Testis (tissue), 2 donors: ENCODE data around the gene SEC24D.

Experiments
- POLR2A ChIP-seq: fragments of 450-650 bp; IDR thresholded peaks from one replicate; pipeline ENCODE4 v1.6.1; 2017; ENCODE audit warnings: antibody characterized with exemption, mild to moderate bottlenecking, moderate library complexity
- TF ChIP-seq, protein P1 (sequence below), 3 experiments: fragments of 450-650 bp in 2 of 3; fragments of 200-600 bp in 1 of 3; sonication (generic) in 1 of 3; IDR thresholded peaks; one replicate each; pipeline ENCODE4 v1.5.1; 2016 to 2019; ENCODE audit warnings: antibody characterized with exemption in 3 of 3, mild to moderate bottlenecking in 2 of 3, moderate library complexity in 1 of 3

GRCh38 chr4:118682928-118683327 is 153.0 kb downstream of the SEC24D start:
- TF ChIP-seq, protein P1, sequence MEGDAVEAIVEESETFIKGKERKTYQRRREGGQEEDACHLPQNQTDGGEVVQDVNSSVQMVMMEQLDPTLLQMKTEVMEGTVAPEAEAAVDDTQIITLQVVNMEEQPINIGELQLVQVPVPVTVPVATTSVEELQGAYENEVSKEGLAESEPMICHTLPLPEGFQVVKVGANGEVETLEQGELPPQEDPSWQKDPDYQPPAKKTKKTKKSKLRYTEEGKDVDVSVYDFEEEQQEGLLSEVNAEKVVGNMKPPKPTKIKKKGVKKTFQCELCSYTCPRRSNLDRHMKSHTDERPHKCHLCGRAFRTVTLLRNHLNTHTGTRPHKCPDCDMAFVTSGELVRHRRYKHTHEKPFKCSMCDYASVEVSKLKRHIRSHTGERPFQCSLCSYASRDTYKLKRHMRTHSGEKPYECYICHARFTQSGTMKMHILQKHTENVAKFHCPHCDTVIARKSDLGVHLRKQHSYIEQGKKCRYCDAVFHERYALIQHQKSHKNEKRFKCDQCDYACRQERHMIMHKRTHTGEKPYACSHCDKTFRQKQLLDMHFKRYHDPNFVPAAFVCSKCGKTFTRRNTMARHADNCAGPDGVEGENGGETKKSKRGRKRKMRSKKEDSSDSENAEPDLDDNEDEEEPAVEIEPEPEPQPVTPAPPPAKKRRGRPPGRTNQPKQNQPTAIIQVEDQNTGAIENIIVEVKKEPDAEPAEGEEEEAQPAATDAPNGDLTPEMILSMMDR (IDR thresholded peaks at IDR 0.05) = peak in 2 of 3 experiments; percentile 10 to 56
- TF ChIP-seq POLR2A = no peak
